CD14-positive monocyte (primary cell): ENCODE measurements around the gene C2CD2. TPM values are rescaled to one million over a fixed set of nuclear protein-coding genes. Genes with fewer than 3 reads are reported as not detected.

Source experiments
- DNase-seq, 3 donors: peaks; one replicate each; pipeline ENCODE4 v3.0.0-alpha.2; 2011 to 2022
- H2AFZ ChIP-seq: 2 replicates; pipeline ENCODE4 v1.6.0; 2012; ENCODE audit warnings: mild to moderate bottlenecking, low read depth, low read length, inconsistent platforms; ENCODE audit not compliant: insufficient read depth, poor library complexity, severe bottlenecking
- H3K27ac ChIP-seq, 2 donors: 1 replicate in 1 of 2; 2 replicates in 1 of 2; pipeline ENCODE4 v1.5.1; 2012 to 2013; ENCODE audit warnings: low read length in 2 of 2, control low read depth in 1 of 2, inconsistent platforms in 1 of 2, low read depth in 1 of 2, mild to moderate bottlenecking in 1 of 2
- H3K27me3 ChIP-seq, 2 donors: one replicate each; pipeline versions ENCODE4 v1.6.0 to v1.6.1; 2011 to 2013; ENCODE audit warnings: low read length in 2 of 2; ENCODE audit not compliant: control insufficient read depth in 2 of 2, insufficient read depth in 2 of 2
- H3K36me3 ChIP-seq, 2 donors: replicated peaks in 1 of 2; 1 replicate in 1 of 2; 2 replicates in 1 of 2; pipeline versions ENCODE4 v1.5.1 to v1.6.1; 2012 to 2013; ENCODE audit warnings: low read length in 2 of 2, control low read depth in 1 of 2, inconsistent platforms in 1 of 2, mild to moderate bottlenecking in 1 of 2; ENCODE audit not compliant: insufficient read depth in 2 of 2, control insufficient read depth in 1 of 2
- H3K4me1 ChIP-seq, 2 donors: 1 replicate in 1 of 2; 2 replicates in 1 of 2; pipeline versions ENCODE4 v1.5.1 to v1.6.1; 2012 to 2013; ENCODE audit warnings: low read length in 2 of 2, control low read depth in 1 of 2, inconsistent platforms in 1 of 2, mild to moderate bottlenecking in 1 of 2, moderate library complexity in 1 of 2; ENCODE audit not compliant: insufficient read depth in 2 of 2, control insufficient read depth in 1 of 2
- H3K4me2 ChIP-seq: replicated peaks from 2 replicates; pipeline ENCODE3; 2012; ENCODE audit warnings: low read length, moderate library complexity, mild to moderate bottlenecking; ENCODE audit not compliant: poor library complexity, severe bottlenecking; ENCODE audit errors: extremely low read depth
- H3K4me3 ChIP-seq, 3 experiments: fragments of 200-600 bp in 1 of 3; sonication (generic) in 1 of 3; replicated peaks in 1 of 3; 1 replicate in 2 of 3; 2 replicates in 1 of 3; pipeline ENCODE4 v1.5.1; 2011 to 2013; ENCODE audit warnings: low read length in 3 of 3, mild to moderate bottlenecking in 3 of 3, control low read depth in 2 of 3, low read depth in 2 of 3, inconsistent platforms in 1 of 3, moderate library complexity in 1 of 3
- H3K79me2 ChIP-seq: 2 replicates; pipeline ENCODE4 v1.6.0; 2012; ENCODE audit warnings: mild to moderate bottlenecking, control low read depth, inconsistent platforms, low read length, moderate library complexity; ENCODE audit not compliant: insufficient read depth
- H3K9ac ChIP-seq: 2 replicates; pipeline ENCODE4 v1.6.0; 2017; ENCODE audit warnings: low read length, mild to moderate bottlenecking; ENCODE audit not compliant: insufficient read depth, poor library complexity, severe bottlenecking
- H3K9me3 ChIP-seq, 2 donors: replicated peaks in 1 of 2; 1 replicate in 1 of 2; 2 replicates in 1 of 2; pipeline versions ENCODE4 v1.5.1 to v1.6.1; 2012 to 2013; ENCODE audit warnings: low read length in 2 of 2, control low read depth in 1 of 2; ENCODE audit not compliant: control insufficient read depth in 1 of 2, insufficient read depth in 1 of 2
- H4K20me1 ChIP-seq: 2 replicates; pipeline ENCODE4 v1.6.0; 2012; ENCODE audit warnings: mild to moderate bottlenecking, low read length, control low read depth, moderate library complexity; ENCODE audit not compliant: insufficient read depth
- H3K27ac Mint-ChIP-seq, 7 donors: one replicate each; pipeline ENCODE4 v1.8.0; 2020; ENCODE audit warnings: mild to moderate bottlenecking in 7 of 7, mixed read lengths in 7 of 7, moderate library complexity in 6 of 7, inconsistent platforms in 2 of 7
- H3K27me3 Mint-ChIP-seq, 3 donors: one replicate each; pipeline ENCODE4 v1.8.0; 2021 to 2022; ENCODE audit warnings: low read depth in 3 of 3, mild to moderate bottlenecking in 3 of 3, mixed read lengths in 3 of 3, moderate library complexity in 3 of 3, inconsistent platforms in 1 of 3
- H3K36me3 Mint-ChIP-seq, 2 donors: one replicate each; pipeline ENCODE4 v1.8.0; 2020; ENCODE audit warnings: mixed read lengths in 2 of 2, inconsistent platforms in 1 of 2, mild to moderate bottlenecking in 1 of 2
- H3K4me1 Mint-ChIP-seq: one replicate; pipeline ENCODE4 v1.8.0; 2020; ENCODE audit warnings: mild to moderate bottlenecking, mixed read lengths
- H3K4me3 Mint-ChIP-seq, 2 donors: one replicate each; pipeline ENCODE4 v1.8.0; 2020; ENCODE audit warnings: mild to moderate bottlenecking in 2 of 2, mixed read lengths in 2 of 2, moderate library complexity in 1 of 2
- H3K9me3 Mint-ChIP-seq, 7 donors: one replicate each; pipeline ENCODE4 v1.8.0; 2020 to 2022; ENCODE audit warnings: mixed read lengths in 7 of 7, mild to moderate bottlenecking in 6 of 7, moderate library complexity in 6 of 7, inconsistent platforms in 2 of 7
- WGBS: methylation state at CpG from one replicate; pipeline ENCODE4 v1.1.5; 2013; ENCODE audit warnings: missing lambda C conversion rate; ENCODE audit not compliant: insufficient coverage; 5-methylcytosine and 5-hydroxymethylcytosine counted together
- intact Hi-C, 2 donors: fragments of 100-400 bp; cut with micrococcal nuclease; formaldehyde crosslinking; loops; one replicate each; pipeline versions ENCODE4 v1.15.0 to v1.15.1; 2023
- polyA plus RNA-seq, 3 donors: library from polyadenylated mRNA; depleted of rRNA in 1 of 3; unstranded in 2 of 3; stranded (reverse) in 1 of 3; fragments of 300-500 nt in 2 of 3; fragments of >200 nt in 1 of 3; fragmentation: Illumina TruSeq in 2 of 3; gene quantifications; 1 replicate in 2 of 3; 2 replicates in 1 of 3; pipeline ENCODE4 v1.2.3, GENCODE V29; 2012 to 2021
- TF ChIP-seq, protein P1 (sequence below): fragments of 200-600 bp; IDR thresholded peaks from one replicate; pipeline ENCODE4 v1.8.0; 2022; ENCODE audit warnings: antibody characterized with exemption, mild to moderate bottlenecking

The C2CD2 gene
- polyA plus RNA-seq, 3 donors: 1.4 to 17.0 (median 3.8) TPM

- H3K27ac Mint-ChIP-seq: no peak overlapping the region
- peaks cover 0 to 1% (median 0%) of the 10 kb centered on the region in 3 donors for H3K27me3 Mint-ChIP-seq
- 95% methylated on average over 10 of the region's 11 CpGs for WGBS
- peaks cover 20% of the 10 kb centered on the region for H3K4me1 Mint-ChIP-seq
- peaks cover 0 to 2% (median 0%) of the 10 kb centered on the region in 7 donors for H3K9me3 Mint-ChIP-seq
- Histone ChIP-seq H3K4me1 (peaks cover 15 to 18% of the 10 kb centered on the region in 2 donors), H3K9ac (no peak overlapping the region), H3K4me2 (no peak overlapping the region), H3K9me3 (no peaks in the 10 kb centered on the region), H4K20me1 (no peaks in the 10 kb centered on the region), H3K27me3 (no peaks in the 10 kb centered on the region), H2AFZ (no peak overlapping the region), H3K36me3 (peaks cover 0 to 7% of the 10 kb centered on the region in 2 donors), H3K27ac (no peak overlapping the region), H3K79me2 (peaks cover 18% of the 10 kb centered on the region), H3K4me3 (no peak overlapping the region)
- TF ChIP-seq, protein P1, sequence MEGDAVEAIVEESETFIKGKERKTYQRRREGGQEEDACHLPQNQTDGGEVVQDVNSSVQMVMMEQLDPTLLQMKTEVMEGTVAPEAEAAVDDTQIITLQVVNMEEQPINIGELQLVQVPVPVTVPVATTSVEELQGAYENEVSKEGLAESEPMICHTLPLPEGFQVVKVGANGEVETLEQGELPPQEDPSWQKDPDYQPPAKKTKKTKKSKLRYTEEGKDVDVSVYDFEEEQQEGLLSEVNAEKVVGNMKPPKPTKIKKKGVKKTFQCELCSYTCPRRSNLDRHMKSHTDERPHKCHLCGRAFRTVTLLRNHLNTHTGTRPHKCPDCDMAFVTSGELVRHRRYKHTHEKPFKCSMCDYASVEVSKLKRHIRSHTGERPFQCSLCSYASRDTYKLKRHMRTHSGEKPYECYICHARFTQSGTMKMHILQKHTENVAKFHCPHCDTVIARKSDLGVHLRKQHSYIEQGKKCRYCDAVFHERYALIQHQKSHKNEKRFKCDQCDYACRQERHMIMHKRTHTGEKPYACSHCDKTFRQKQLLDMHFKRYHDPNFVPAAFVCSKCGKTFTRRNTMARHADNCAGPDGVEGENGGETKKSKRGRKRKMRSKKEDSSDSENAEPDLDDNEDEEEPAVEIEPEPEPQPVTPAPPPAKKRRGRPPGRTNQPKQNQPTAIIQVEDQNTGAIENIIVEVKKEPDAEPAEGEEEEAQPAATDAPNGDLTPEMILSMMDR: no peak
- DNase-seq: no peak
- peaks cover 14 to 15% of the 10 kb centered on the region in 2 donors for H3K36me3 Mint-ChIP-seq
- H3K4me3 Mint-ChIP-seq: no peak overlapping the region
- intact Hi-C loops: loop anchor here (5.0 kb wide), 2 partner anchors 48 to 58 kb away; no protein-coding TSS in a partner anchor
Measured at GRCh38 chr21:41874611-41875010, 79.2 kb downstream of the C2CD2 start.

DNA sequence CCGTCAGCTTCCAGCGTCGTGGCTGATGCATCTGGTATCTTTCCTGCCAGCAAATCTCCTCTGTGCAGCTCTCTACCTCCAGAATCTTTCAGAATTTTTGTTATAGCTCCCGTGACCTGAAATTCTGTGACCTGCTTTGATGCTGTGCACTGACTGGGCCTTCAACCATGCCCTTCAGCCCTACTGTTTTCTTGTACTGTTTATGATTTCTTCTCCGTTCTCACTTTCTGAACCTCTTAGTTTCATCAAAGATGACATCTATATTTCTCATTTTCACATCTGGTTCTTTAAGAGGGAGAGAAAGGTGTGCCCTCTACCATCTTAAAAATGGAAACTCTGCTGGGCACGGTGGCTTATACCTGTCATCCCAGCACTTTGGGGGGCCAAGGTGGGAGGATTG lies 80.4 kb downstream of the C2CD2 start:
- peaks cover 0 to 7% of the 10 kb centered on the region in 2 donors for H3K36me3 ChIP-seq
- no peak for DNase-seq
- Mint-ChIP-seq H3K27ac (no peak overlapping the region), H3K4me1 (peaks cover 20% of the 10 kb centered on the region), H3K9me3 (peaks cover 0 to 2% (median 0%) of the 10 kb centered on the region in 7 donors), H3K4me3 (no peak overlapping the region), H3K36me3 (peaks cover 15 to 17% of the 10 kb centered on the region in 2 donors), H3K27me3 (peaks cover 0 to 1% (median 0%) of the 10 kb centered on the region in 3 donors)
- H2AFZ ChIP-seq: no peak overlapping the region
- H3K9me3 ChIP-seq: no peaks in the 10 kb centered on the region
- peaks cover 16% of the 10 kb centered on the region for H3K79me2 ChIP-seq
- 100% methylated on average over 4 of the region's 6 CpGs for WGBS
- H3K27me3 ChIP-seq: no peaks in the 10 kb centered on the region
- H3K4me1 ChIP-seq: peaks cover 13 to 14% of the 10 kb centered on the region in 2 donors
- intact Hi-C loops: no loop called here
- TF ChIP-seq, protein P1: no peak
- H3K9ac ChIP-seq: no peak overlapping the region
- H4K20me1 ChIP-seq: no peaks in the 10 kb centered on the region
- H3K4me3 ChIP-seq: no peak overlapping the region
- no peak overlapping the region for H3K27ac ChIP-seq
- H3K4me2 ChIP-seq: no peak overlapping the region
